Liver (tissue), 9 donors: ENCODE measurements around the gene LYRM1. TPM values are rescaled to one million over a fixed set of nuclear protein-coding genes. Genes with fewer than 3 reads are reported as not detected.

Source experiments
- DNase-seq: peaks from one replicate; pipeline ENCODE4 v3.0.0-alpha.2; 2017; ENCODE audit warnings: low spot score
- H3K27ac ChIP-seq, 2 donors: one replicate each; pipeline ENCODE4 v1.7.0; 2013; ENCODE audit warnings: inconsistent platforms in 2 of 2, low read length in 2 of 2, control low read depth in 1 of 2, low read depth in 1 of 2, mild to moderate bottlenecking in 1 of 2
- H3K27me3 ChIP-seq, 4 donors: one replicate each; pipeline versions ENCODE4 v1.6.1 to v1.7.0; 2013; ENCODE audit warnings: low read length in 3 of 4, inconsistent platforms in 1 of 4, mild to moderate bottlenecking in 1 of 4, moderate library complexity in 1 of 4; ENCODE audit not compliant: control insufficient read depth in 4 of 4, insufficient read depth in 4 of 4
- H3K36me3 ChIP-seq, 4 donors: one replicate each; pipeline versions ENCODE4 v1.6.1 to v1.7.0; 2013; ENCODE audit warnings: low read length in 3 of 4, mild to moderate bottlenecking in 3 of 4, low read depth in 1 of 4, moderate library complexity in 1 of 4; ENCODE audit not compliant: control insufficient read depth in 4 of 4, insufficient read depth in 3 of 4
- H3K4me1 ChIP-seq, 4 donors: one replicate each; pipeline versions ENCODE4 v1.6.1 to v1.7.0; 2013; ENCODE audit warnings: low read length in 3 of 4, mild to moderate bottlenecking in 3 of 4, moderate library complexity in 1 of 4; ENCODE audit not compliant: control insufficient read depth in 4 of 4, insufficient read depth in 4 of 4
- H3K4me3 ChIP-seq, 3 donors: one replicate each; pipeline versions ENCODE4 v1.6.1 to v1.7.0; 2013; ENCODE audit warnings: low read length in 3 of 3, control low read depth in 1 of 3, low read depth in 1 of 3, mild to moderate bottlenecking in 1 of 3
- H3K9ac ChIP-seq, 2 donors: one replicate each; pipeline ENCODE4 v1.7.0; 2013; ENCODE audit warnings: low read length in 2 of 2, mild to moderate bottlenecking in 2 of 2, moderate library complexity in 2 of 2, control low read depth in 1 of 2, low read depth in 1 of 2
- H3K9me3 ChIP-seq, 4 donors: one replicate each; pipeline versions ENCODE4 v1.6.1 to v1.7.0; 2013; ENCODE audit warnings: low read length in 3 of 4; ENCODE audit not compliant: control insufficient read depth in 4 of 4
- ATF3 ChIP-seq: IDR thresholded peaks from 2 replicates; pipeline ENCODE4 v1.6.1; 2016; ENCODE audit warnings: antibody characterized with exemption
- EGR1 ChIP-seq, 2 donors: IDR thresholded peaks; 2 replicates each; pipeline ENCODE4 v1.6.1; 2016 to 2018; ENCODE audit warnings: antibody characterized with exemption in 2 of 2, low read depth in 2 of 2
- FOXA1 ChIP-seq: IDR thresholded peaks from 2 replicates; pipeline ENCODE4 v1.6.1; 2016; ENCODE audit warnings: antibody characterized with exemption
- FOXA2 ChIP-seq: IDR thresholded peaks from 2 replicates; pipeline ENCODE4 v1.6.1; 2016; ENCODE audit warnings: antibody characterized with exemption
- HNF4A ChIP-seq, 2 donors: conservative IDR thresholded peaks; 2 replicates each; pipeline ENCODE4 v1.6.1; 2016; ENCODE audit warnings: antibody characterized with exemption in 2 of 2, mild to moderate bottlenecking in 2 of 2
- HNF4G ChIP-seq: IDR thresholded peaks from 2 replicates; pipeline ENCODE4 v1.6.1; 2016; ENCODE audit warnings: antibody characterized with exemption
- JUND ChIP-seq, 2 donors: IDR thresholded peaks; 2 replicates each; pipeline ENCODE4 v1.6.1; 2016; ENCODE audit warnings: antibody characterized with exemption in 2 of 2
- NR2F2 ChIP-seq: IDR thresholded peaks from 2 replicates; pipeline ENCODE4 v1.6.1; 2016; ENCODE audit warnings: antibody characterized with exemption
- RAD21 ChIP-seq, 2 donors: IDR thresholded peaks; 2 replicates each; pipeline ENCODE4 v1.6.1; 2016; ENCODE audit warnings: antibody characterized with exemption in 2 of 2, mild to moderate bottlenecking in 2 of 2
- REST ChIP-seq: IDR thresholded peaks from 2 replicates; pipeline ENCODE4 v1.6.1; 2016; ENCODE audit warnings: antibody characterized with exemption, mild to moderate bottlenecking
- RXRA ChIP-seq, 2 donors: IDR thresholded peaks; 2 replicates each; pipeline ENCODE4 v1.6.1; 2017 to 2018; ENCODE audit warnings: antibody characterized with exemption in 2 of 2, mild to moderate bottlenecking in 1 of 2
- SP1 ChIP-seq: IDR thresholded peaks from 2 replicates; pipeline ENCODE4 v1.6.1; 2018; ENCODE audit warnings: antibody characterized with exemption, mild to moderate bottlenecking
- TAF1 ChIP-seq: conservative IDR thresholded peaks from 2 replicates; pipeline ENCODE4 v1.6.1; 2016; ENCODE audit warnings: antibody characterized with exemption, mild to moderate bottlenecking
- YY1 ChIP-seq: IDR thresholded peaks from 2 replicates; pipeline ENCODE4 v1.6.1; 2016; ENCODE audit warnings: antibody characterized with exemption, mild to moderate bottlenecking
- ZBTB33 ChIP-seq: IDR thresholded peaks from 2 replicates; pipeline ENCODE4 v1.6.1; 2016; ENCODE audit warnings: antibody characterized with exemption
- WGBS: extraction: QIAGEN DNeasy Blood & Tissue Kit; methylation state at CpG from one replicate; pipeline ENCODE4 v1.1.7; 2013; 5-methylcytosine and 5-hydroxymethylcytosine counted together
- polyA plus RNA-seq, 2 donors: library from polyadenylated mRNA; stranded (reverse) in 1 of 2; unstranded in 1 of 2; fragments of 200-250 nt in 1 of 2; fragments of >200 nt in 1 of 2; fragmentation: Nextera tagmentation in 1 of 2; extraction: Ambion mirVana in 1 of 2; gene quantifications; one replicate each; pipeline versions ENCODE4 v1.2.1 to v1.2.3, GENCODE V29; 2013 to 2015
- total RNA-seq, 2 donors: library from RNA; depleted of rRNA; stranded (reverse); fragments of >200 nt; gene quantifications; one replicate each; pipeline ENCODE4 v1.2.3, GENCODE V29; 2014
- donor health status: healthy.
- donor health status: healthy.
- donor health status: healthy.
- donor health status: healthy.
- donor health status: healthy.

Gene LYRM1
- total and polyA plus RNA-seq, 4 donors = 33.2 to 57.3 (median 50.8) TPM

- TF ChIP-seq ZBTB33 (no peak), YY1 (no peak), JUND (IDR thresholded peaks at IDR 0.05) (peak in 1 of 2 donors; percentile 25), SP1 (no peak), RAD21 (IDR thresholded peaks at IDR 0.05) (no peak), HNF4G (no peak), HNF4A (conservative IDR thresholded peaks at IDR 0.05) (no peak), NR2F2 (no peak)
These were observed 4.0 kb downstream of the LYRM1 start (continued) for GRCh38 chr16:20904507-20905081.

- peaks cover 3 to 25% (median 10%) of the 10 kb centered on the region in 4 donors for H3K4me1 ChIP-seq
- peak overlapping the region in 1 of 2 donors; percentile 6 for H3K27ac ChIP-seq
- no peak overlapping the region for H3K9ac ChIP-seq
- no peak for DNase-seq
- 82% methylated on average over 3 of the region's 3 CpGs for WGBS
- no peaks in the 10 kb centered on the region for H3K9me3 ChIP-seq
- no peak for TF ChIP-seq FOXA1
- TF ChIP-seq REST = no peak
- no peak for TF ChIP-seq NR2F2
- no peak for TF ChIP-seq FOXA2
- no peak for TF ChIP-seq HNF4A (conservative IDR thresholded peaks at IDR 0.05)
- no peak for TF ChIP-seq ATF3
- TF ChIP-seq YY1 = no peak
- TF ChIP-seq EGR1 (IDR thresholded peaks at IDR 0.05; ENCODE audit: low read depth in 2 of 2) = no peak
- no peak overlapping the region for H3K4me3 ChIP-seq
- H3K36me3 ChIP-seq = peaks cover 0 to 5% (median 0%) of the 10 kb centered on the region in 4 donors
- no peaks in the 10 kb centered on the region for H3K27me3 ChIP-seq
These were observed 5.0 kb downstream of the LYRM1 start for GRCh38 chr16:20905576-20905975.

- Histone ChIP-seq H3K4me3 (no peak overlapping the region), H3K9ac (no peak overlapping the region), H3K27me3 (no peaks in the 10 kb centered on the region), H3K9me3 (no peaks in the 10 kb centered on the region), H3K27ac (peak overlapping the region in 1 of 2 donors; percentile 2), H3K36me3 (peaks cover 0 to 5% (median 0%) of the 10 kb centered on the region in 4 donors), H3K4me1 (peaks cover 3 to 21% (median 8%) of the 10 kb centered on the region in 4 donors)
- WGBS = 81% methylated on average over 4 of the region's 4 CpGs
- no peak for TF ChIP-seq TAF1
- peak in 1 of 2 donors; percentile 48 for TF ChIP-seq JUND (IDR thresholded peaks at IDR 0.05)
- TF ChIP-seq HNF4A (conservative IDR thresholded peaks at IDR 0.05) = peak in 1 of 2 donors; percentile 7
- TF ChIP-seq YY1 = no peak
- TF ChIP-seq RXRA (IDR thresholded peaks at IDR 0.05) = peak in 1 of 2 donors; percentile 20
- TF ChIP-seq NR2F2 = peak; percentile 64
- peak; percentile 42 for TF ChIP-seq REST
- DNase-seq = no peak
These were observed 6.0 kb downstream of the LYRM1 start for GRCh38 chr16:20906341-20907255.
